ENCODE data around the gene LACTBL1.
"Not testable (repeated sequence)": the region's sequence is repeated elsewhere in the genome, so short reads cannot be mapped to it uniquely, and the experiment has no call there.

Gene LACTBL1

DNA sequence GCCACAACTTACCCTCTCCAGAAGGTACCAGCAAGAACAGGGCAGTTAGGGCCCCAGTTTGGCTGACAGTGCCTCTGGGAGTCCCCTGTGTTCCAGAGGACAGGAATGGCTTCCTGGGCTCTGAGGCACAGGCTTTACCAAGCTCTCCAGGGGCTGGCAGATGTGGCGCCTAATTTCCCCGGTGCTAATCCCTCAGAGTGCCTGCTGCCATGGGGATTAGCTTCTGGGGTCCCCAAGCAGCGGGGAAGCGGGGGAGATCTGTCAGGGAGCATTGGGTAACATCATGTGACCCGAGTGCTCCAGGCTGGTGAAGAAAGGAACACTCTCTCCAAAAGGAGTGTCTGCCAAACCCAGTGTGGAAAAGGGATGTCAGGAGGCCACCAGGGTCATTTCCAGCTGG, at the start of gene LACTBL1:
Gene LACTBL1 (minus strand): TSS at position 107 of the 400 bp plus-strand sequence. CDS start 550 bp downstream, outside the sequence.
- no peak for DNase-seq

DNA sequence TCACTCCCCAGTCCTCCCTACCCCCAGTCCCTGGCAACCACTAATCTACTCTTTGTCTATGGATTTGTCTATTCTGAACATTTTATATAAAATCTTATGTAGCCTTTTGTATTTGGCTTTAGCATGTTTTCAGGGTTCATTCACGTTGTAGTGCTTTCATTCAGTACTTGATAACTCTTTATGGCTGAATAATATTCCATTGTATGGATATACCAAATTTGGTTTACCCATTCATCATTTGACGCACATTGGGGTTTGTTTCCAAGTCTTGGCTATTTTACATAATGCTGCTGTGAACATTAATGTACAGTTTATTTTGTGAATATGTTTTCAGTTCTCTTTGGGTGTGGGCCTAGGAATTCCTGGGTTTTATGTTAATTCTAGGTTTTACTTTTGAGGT, 49.2 kb upstream of the LACTBL1 start:
- DNase-seq = no peak

DNA sequence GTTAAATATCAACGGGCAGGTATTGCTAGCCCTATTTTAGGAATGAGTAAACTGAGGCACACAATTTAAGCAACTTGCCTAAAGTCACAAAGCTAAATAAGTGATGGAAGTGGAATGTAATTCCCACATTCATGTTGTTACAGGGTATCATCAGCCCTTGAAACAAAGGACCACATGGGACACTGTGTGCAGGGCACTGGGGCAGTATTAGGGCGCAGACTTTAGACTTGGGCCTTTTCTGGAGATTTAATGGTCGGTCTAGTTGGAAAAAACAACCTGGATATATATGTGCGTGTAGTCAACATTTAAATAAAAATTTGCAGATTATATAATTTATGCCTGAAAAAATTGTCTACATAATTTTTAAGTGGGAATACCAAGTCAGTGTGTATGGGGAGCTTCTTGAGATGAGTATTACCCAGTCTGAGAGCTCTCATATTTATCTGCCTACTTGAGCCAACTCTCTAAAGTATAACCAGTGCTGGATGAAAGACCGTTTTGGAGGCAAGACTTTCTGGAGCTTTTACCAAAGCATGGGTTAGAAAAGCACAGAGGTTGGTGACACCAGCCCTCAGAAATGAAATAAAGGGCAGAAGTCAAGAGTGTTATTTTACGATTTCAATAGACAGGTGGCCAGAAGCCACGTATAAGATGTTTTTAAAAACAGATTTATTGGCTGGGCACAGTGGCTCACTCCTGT, 48.2 kb upstream of the LACTBL1 start:
- DNase-seq = no peak

DNA sequence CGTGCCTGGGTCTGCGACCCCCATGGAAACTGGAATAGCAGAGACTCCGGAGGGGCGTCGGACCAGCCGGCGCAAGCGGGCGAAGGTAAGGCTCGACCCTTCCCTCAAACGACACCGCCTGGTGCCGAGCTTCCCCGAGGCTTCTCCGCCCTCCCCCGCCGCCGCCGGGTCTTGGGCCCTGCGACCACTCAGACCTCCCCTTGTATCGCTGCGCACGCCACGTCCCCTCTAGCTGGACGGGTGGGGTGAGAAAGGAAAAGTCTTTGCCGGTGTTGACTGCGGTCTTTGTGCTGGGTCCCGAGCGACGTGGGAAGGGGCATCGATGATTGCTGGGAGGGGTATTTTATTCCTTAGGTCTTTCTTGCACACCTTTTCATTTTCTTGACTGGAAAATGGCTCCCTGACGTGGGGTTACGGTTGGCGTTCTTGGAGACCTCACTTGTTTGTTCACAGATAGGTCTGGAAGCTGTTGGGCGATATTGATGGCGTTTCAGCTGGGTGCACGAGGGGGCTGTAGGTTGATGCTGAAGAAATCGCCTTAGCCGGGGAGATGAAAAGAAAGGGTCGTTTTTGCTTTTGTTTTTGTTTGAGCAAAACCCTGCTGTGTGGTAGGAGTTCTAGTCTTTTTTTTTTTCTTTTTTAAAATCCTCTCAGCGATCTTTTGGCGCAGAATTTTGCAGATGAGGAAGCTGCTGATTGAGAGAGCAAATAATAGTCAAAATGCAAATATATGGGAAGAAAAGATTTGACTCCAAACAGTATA, 47.4 kb upstream of the LACTBL1 start:
- no peak for DNase-seq

- peak; percentile 38 for DNase-seq
These were observed 46.6 kb upstream of the LACTBL1 start, which contains the start of gene KDM1A for GRCh38 chr1:23019094-23019862. Gene KDM1A (plus strand): TSS chr1:23019468. CDS start chr1:23019597, 129 bp downstream.

DNA sequence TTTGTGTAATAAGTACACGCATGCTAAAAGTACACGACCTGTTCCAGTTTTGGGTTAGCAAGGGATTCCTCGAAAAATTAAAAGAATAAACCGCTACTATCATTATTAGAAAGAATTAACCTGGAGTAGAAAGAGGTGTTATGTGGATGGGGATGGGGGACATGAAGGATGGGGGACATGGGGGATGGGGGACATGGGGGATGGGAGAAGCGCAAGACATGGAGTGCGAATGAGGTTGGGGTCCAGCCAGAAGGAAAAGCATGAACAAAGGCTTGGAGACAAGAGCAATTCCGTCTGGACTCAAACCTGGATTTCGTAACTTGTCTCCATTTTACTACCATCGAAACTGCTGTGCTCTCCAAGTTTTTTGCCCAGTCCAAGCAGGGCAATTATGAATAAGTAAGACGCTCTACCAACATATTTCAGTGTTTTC, 46.0 kb upstream of the LACTBL1 start:
- no peak for DNase-seq

DNA sequence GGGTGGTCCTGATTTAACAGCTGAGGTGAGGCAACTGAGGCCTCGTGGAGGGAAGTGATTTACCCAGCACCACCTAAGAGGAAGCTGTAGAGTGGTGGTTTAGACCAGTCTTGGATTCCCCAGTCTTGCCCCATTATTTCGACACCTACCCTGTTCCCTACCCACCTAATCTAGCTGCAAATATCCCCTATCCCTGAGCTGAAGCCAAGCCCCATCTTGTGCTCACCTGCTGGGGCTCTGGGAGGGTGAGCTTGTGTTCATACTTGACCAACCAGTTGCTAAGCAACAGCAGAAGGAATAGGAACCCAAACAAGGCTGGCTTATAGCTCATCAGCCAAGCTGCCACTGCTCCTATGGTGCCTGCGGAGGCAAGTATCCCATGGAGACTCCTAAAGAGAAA, 41.0 kb upstream of the LACTBL1 start:
- no peak for DNase-seq

DNA sequence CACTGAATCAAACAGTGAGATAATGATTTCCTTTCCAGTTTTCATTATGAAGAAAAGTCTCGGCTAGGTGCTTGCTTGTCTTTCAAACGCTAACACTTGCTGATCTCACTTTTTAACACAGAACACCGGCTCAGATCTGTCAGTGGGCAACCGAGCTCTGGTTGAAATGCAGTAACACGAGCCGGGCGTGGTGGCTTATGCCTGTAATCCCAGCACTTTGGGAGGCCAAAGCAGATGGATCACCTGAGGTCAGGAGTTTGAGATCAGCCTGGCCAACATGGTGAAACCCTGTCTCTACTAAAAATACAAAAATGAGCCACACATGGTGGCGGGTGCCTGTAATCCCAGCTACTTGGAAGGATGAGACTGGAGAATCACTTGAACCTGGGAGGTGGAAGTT, 37.4 kb upstream of the LACTBL1 start:
- not testable (repeated sequence) for DNase-seq

- no peak for DNase-seq
These were observed 36.2 kb upstream of the LACTBL1 start for GRCh38 chr1:23008901-23009300.

- no peak for DNase-seq
These were observed 34.4 kb upstream of the LACTBL1 start for GRCh38 chr1:23007106-23007505.

DNA sequence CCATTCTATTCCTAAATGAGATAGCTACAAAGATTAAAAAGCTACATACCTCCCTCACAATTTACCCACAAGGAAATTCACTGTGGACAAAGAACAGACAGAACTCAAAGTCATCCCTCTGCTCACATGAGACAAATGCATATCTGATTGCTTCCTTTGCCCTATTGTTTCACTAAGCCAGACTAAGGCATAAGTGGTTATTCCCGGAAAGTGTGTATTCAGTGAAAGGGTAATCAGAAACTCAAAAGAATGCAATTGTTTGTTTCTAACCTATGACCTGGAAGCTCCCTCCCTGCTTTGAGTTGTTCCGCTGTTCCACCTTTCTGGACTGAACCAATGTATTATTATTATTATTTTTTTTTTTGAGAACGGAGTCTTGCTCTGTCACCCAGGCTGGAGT, 32.1 kb upstream of the LACTBL1 start:
- DNase-seq = not testable (repeated sequence)

GRCh38 chr1:23004112-23004511, 31.4 kb upstream of the LACTBL1 start:
- DNase-seq = no peak

- DNase-seq = not testable (repeated sequence)
These were observed 29.6 kb upstream of the LACTBL1 start for GRCh38 chr1:23002218-23002617.

DNA sequence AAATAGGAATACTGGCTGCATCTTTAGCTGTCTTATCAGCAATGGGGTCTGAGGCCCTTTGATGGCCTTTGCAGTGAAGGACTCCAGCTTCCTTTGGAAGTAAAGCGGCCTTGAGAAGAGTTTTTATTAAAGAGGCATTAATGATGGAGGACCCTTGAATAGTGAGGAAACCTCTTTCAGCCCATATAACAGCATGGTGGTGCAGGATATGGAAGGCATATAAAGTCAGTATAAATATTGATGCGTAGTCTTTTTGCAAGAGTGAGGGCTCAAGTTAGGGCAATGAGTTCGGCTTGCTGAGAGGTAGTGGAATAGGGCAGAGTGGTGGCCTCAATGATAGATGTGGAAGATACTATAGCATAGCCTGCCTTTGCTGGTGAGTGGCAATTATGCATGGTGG, 27.5 kb upstream of the LACTBL1 start:
- not testable (repeated sequence) for DNase-seq

- not testable (repeated sequence) for DNase-seq
These were observed 24.9 kb upstream of the LACTBL1 start for GRCh38 chr1:22997528-22997927.

- no peak for DNase-seq
These were observed 23.1 kb upstream of the LACTBL1 start for GRCh38 chr1:22995774-22996173.

GRCh38 chr1:22993220-22993795, 20.6 kb upstream of the LACTBL1 start:
- not testable (repeated sequence) for DNase-seq

GRCh38 chr1:22992384-22992783, 19.7 kb upstream of the LACTBL1 start:
- not testable (repeated sequence) for DNase-seq

DNA sequence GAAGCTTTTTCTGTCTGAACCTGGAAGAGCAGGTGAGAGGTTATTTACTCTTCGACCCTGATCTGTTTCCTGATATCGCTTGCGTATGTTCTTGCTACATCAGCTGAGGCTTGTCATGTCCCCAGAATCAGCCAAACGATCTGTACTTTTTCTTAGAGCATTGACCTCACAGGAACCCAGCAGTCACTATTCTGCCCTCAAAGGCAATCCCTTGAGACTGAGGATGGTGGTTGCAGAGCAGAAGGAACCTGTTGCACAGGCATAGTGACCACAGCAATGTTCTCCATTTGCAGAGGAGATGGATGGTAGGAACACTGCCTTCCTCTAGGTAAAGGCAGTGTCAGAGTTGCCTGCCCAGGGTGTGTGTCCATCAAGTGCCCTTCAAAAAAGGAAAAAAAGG, 11.3 kb upstream of the LACTBL1 start:
- DNase-seq = no peak

DNA sequence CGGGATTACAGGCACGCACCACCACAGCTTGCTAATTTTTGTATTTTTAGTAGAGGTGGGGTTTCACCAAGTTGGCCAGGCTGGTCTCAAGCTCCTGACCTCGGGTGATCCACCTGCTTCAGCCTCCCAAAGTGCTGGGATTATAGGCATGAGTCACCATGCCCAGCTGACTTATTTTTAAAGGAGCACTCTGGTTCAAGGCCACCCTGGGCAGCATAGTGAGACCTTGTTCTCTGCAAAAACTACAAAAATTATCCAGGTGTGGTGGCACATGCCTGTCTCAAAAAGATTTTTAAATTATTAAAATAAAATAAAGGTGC, 7.8 kb upstream of the LACTBL1 start:
- not testable (repeated sequence) for DNase-seq

DNA sequence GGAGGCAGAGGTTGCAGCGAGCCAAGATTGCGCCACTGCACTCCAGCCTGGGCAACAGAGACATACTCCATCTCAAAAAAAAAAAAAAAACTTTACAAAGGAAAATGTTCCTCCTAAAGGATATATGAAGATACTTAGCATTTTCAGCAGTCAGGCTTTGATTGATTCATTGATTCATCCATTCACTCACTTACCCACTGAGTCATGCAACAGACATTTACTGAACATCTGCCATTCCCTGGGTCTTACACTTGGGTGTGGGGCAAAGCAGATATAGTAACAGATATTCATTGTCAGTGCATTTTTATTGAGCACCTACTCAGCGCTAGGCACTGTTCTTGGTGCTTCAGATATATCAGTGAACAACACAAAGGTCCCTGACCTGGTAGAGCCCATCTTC, 5.6 kb upstream of the LACTBL1 start:
- DNase-seq = no peak

DNA sequence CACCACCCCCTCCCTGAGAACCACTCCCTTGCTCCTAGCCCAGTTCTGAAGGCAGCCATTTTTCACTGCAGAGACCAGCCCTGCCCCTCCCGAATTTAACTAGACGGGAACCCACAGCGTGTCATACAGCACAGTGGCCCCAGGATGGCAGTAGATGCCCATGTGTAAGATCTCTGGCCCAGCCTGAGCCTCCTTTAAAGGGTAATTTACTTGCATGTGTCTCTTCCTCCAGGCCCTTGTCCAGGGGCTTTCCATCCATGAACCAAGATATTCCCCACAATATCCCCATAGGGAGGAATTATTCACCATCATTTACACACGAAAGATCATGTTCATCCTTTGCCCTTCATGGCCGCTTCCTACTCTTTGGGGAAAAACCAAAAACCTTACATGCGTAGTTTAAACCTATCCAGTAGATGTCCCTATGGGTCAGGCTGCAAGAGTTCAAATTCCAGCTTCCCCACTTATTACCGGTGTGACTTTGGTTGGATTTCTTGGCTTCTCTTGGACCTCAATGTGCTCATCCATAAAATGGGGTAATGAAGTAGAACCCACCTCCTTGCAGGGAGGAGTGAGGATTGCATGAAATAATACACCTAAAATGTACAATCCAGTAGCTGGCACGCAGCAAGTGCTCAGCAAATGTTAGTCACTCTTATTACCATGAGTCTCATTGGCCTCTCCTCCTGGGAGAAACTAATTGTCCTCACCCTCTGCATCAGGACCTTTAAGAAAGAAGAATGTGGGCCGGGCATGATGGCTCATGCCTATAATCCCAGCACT, 4.0 kb upstream of the LACTBL1 start:
- no peak for DNase-seq

- no peak for DNase-seq
These were observed 3.4 kb upstream of the LACTBL1 start for GRCh38 chr1:22976127-22976460.

All from cortex of kidney (tissue), 1 donor.